ENCODE results near the gene UMODL1. TPM values are rescaled to one million over a fixed set of nuclear protein-coding genes. Genes with fewer than 3 reads are reported as not detected.

Gene UMODL1
- total RNA-seq, 1 donor from 2014 or later, result not detected

DNA sequence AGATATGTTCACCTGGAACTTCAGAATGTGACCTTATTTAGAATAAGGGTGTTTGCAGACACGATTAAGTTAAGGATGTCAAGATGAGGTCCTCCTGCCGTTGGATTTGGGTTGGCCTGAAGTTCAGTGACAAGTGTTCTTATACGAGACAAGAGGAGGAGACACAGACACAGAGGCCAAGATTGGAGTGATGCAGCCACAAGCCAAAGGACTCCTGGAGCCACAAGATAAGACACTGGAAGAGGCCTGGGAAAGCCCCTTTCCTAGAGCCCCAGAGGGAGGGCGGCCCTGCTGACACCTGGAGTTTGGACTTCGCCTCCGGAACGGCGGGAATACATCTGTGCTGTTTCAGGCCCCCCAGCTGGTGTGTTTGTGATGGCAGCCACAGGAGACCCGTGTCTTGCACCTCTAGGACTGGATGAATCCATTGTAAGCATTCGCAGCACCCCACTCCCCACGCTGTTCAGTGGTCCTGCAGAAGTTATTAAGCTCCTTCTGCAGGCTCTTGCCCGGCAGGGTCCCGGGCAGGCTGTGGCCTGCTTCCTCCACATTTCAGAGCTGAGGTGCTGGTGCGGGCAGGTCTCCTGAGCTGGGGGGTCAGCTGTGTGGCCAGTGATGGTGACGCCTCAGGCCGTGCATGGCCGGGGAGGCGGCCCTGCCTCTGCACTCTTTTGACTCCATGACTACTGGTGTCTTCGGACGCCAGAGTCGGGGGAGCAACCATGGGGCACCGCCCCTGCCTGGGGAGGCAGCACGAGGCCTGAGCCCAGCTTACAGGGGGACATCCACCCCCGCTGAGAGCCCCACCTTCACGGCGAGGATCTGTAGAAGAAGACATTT lies 34.6 kb downstream of the UMODL1 start:
- H3K9me3 ChIP-seq (ENCODE audit: low read depth), result no peaks in the 10 kb centered on the region
- H3K4me2 ChIP-seq, result no peak overlapping the region
- Mint-ChIP-seq H3K9me3 (no peaks in the 10 kb centered on the region), H3K27ac (peak overlapping the region; percentile 42), H3K4me1 (peaks cover 7% of the 10 kb centered on the region), H3K36me3 (no peaks in the 10 kb centered on the region), H3K27me3 (ENCODE audit: insufficient read depth, low read depth) (peaks cover 4% of the 10 kb centered on the region), H3K4me3 (no peak overlapping the region)
- no peaks in the 10 kb centered on the region for H4K20me1 ChIP-seq (ENCODE audit: low read depth)
- H3K36me3 ChIP-seq, result no peaks in the 10 kb centered on the region
- no peaks in the 10 kb centered on the region for H3K27me3 ChIP-seq
- H3F3A ChIP-seq (ENCODE audit: low read depth), result no peaks in the 10 kb centered on the region
- no peak overlapping the region for H3K9ac ChIP-seq
- no peaks in the 10 kb centered on the region for H3K79me2 ChIP-seq (ENCODE audit: low read depth)
- H3K27ac ChIP-seq, result no peak overlapping the region
- H2AFZ ChIP-seq (replicated peaks), result no peak overlapping the region
- DNase-seq (ENCODE audit: low spot score), result no peak
- no peak overlapping the region for H3K4me3 ChIP-seq
- TF ChIP-seq EZH2 (IDR thresholded peaks at IDR 0.05), result no peak
- TF ChIP-seq EZH2phosphoT487 (IDR thresholded peaks at IDR 0.05), result no peak
- TF ChIP-seq, protein P1, sequence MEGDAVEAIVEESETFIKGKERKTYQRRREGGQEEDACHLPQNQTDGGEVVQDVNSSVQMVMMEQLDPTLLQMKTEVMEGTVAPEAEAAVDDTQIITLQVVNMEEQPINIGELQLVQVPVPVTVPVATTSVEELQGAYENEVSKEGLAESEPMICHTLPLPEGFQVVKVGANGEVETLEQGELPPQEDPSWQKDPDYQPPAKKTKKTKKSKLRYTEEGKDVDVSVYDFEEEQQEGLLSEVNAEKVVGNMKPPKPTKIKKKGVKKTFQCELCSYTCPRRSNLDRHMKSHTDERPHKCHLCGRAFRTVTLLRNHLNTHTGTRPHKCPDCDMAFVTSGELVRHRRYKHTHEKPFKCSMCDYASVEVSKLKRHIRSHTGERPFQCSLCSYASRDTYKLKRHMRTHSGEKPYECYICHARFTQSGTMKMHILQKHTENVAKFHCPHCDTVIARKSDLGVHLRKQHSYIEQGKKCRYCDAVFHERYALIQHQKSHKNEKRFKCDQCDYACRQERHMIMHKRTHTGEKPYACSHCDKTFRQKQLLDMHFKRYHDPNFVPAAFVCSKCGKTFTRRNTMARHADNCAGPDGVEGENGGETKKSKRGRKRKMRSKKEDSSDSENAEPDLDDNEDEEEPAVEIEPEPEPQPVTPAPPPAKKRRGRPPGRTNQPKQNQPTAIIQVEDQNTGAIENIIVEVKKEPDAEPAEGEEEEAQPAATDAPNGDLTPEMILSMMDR (IDR thresholded peaks at IDR 0.05), result no peak
- H3K4me1 ChIP-seq, result no peaks in the 10 kb centered on the region

DNA sequence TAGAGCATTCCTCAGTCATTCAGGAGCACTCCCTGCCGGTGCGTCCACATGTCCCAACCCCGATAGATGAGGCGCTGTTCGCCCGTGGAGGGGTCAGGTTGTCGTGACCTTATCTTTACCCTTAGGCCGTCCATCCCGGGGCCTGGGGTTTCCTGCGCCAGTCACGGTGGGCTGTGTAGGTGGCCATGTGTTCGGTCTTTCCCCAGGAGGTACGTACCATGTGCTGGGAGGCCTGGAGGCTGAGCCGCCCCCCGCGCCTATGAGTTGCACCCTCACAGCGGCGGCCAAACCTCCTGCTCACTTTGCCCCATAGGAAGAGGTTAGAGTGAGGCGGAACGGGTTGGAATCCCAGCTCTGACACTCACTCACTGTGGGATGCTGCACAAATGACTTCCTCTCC lies 35.3 kb downstream of the UMODL1 start:
- H3K4me3 Mint-ChIP-seq, result no peak overlapping the region
- Histone ChIP-seq H3K27me3 (no peaks in the 10 kb centered on the region), H3K9me3 (ENCODE audit: low read depth) (no peaks in the 10 kb centered on the region), H3K27ac (no peak overlapping the region), H3K79me2 (ENCODE audit: low read depth) (no peaks in the 10 kb centered on the region), H2AFZ (replicated peaks) (no peak overlapping the region), H3K9ac (no peak overlapping the region), H3K4me3 (no peak overlapping the region), H3K4me2 (no peak overlapping the region), H3K36me3 (no peaks in the 10 kb centered on the region), H4K20me1 (ENCODE audit: low read depth) (no peaks in the 10 kb centered on the region), H3K4me1 (no peaks in the 10 kb centered on the region), H3F3A (ENCODE audit: low read depth) (no peaks in the 10 kb centered on the region)
- no peak for DNase-seq (ENCODE audit: low spot score)
- no peaks in the 10 kb centered on the region for H3K9me3 Mint-ChIP-seq
- peaks cover 7% of the 10 kb centered on the region for H3K4me1 Mint-ChIP-seq
- no peak overlapping the region for H3K27ac Mint-ChIP-seq
- TF ChIP-seq EZH2phosphoT487 (IDR thresholded peaks at IDR 0.05) (no peak), EZH2 (IDR thresholded peaks at IDR 0.05) (no peak)
- TF ChIP-seq, protein P1 (IDR thresholded peaks at IDR 0.05), result no peak
- no peaks in the 10 kb centered on the region for H3K36me3 Mint-ChIP-seq
- H3K27me3 Mint-ChIP-seq (ENCODE audit: insufficient read depth, low read depth), result peaks cover 4% of the 10 kb centered on the region

DNA sequence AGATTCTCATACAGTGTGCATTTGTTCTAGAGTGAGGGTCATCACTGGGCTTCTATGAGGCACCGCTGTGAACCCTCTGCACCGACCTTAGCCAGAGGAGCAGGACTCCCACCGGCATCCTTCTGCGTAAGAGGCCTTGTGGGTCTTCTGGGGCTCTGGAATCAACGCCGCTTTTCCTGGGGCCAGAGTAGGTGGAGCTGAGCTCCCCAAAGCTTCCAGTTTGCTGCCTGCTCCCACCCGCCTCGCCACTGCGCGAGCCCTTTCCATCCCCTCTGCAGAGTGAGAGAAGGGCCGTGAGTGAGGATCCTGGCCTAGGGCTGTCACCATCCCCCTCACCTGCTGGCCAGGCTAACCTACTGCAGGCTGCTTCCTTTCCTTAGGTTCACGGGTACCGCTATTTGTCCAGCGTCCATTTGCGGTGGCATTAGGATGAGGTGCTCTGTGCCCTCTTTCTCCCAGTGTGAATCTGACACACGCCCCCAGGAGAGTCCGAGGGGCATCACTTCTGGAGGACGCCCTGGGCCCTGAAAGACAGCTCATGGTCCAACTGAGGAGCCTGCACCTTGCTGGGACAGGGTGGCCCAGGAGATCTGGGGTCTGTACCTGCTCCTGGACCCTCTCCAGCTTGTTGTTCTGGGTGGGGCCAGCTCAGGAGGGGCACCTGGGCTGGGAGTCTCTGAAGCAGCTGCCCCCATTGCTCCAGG lies 36.2 kb downstream of the UMODL1 start:
- Mint-ChIP-seq H3K27me3 (ENCODE audit: insufficient read depth, low read depth) (peaks cover 4% of the 10 kb centered on the region), H3K9me3 (no peaks in the 10 kb centered on the region), H3K4me1 (peaks cover 7% of the 10 kb centered on the region), H3K27ac (peak overlapping the region; percentile 5), H3K4me3 (no peak overlapping the region), H3K36me3 (no peaks in the 10 kb centered on the region)
- H3K9ac ChIP-seq, result no peak overlapping the region
- H3F3A ChIP-seq (ENCODE audit: low read depth), result no peaks in the 10 kb centered on the region
- H4K20me1 ChIP-seq (ENCODE audit: low read depth), result no peaks in the 10 kb centered on the region
- TF ChIP-seq EZH2phosphoT487 (IDR thresholded peaks at IDR 0.05) (no peak), EZH2 (IDR thresholded peaks at IDR 0.05) (no peak)
- TF ChIP-seq, protein P1 (IDR thresholded peaks at IDR 0.05), result no peak
- no peaks in the 10 kb centered on the region for H3K36me3 ChIP-seq
- peak; percentile 20 for DNase-seq (ENCODE audit: low spot score)
- H3K27ac ChIP-seq, result no peak overlapping the region
- no peaks in the 10 kb centered on the region for H3K27me3 ChIP-seq
- H3K4me3 ChIP-seq, result no peak overlapping the region
- H2AFZ ChIP-seq (replicated peaks), result peak overlapping the region; percentile 70
- H3K4me1 ChIP-seq, result no peaks in the 10 kb centered on the region
- no peaks in the 10 kb centered on the region for H3K79me2 ChIP-seq (ENCODE audit: low read depth)
- H3K4me2 ChIP-seq, result no peak overlapping the region
- no peaks in the 10 kb centered on the region for H3K9me3 ChIP-seq (ENCODE audit: low read depth)
